ENCODE results near the gene LFNG. TPM values are rescaled to one million over a fixed set of nuclear protein-coding genes. Genes with fewer than 3 reads are reported as not detected.

Gene LFNG
- total and polyA plus RNA-seq, 7 donors: 1.3 to 3.0 (median 2.4) TPM

DNA sequence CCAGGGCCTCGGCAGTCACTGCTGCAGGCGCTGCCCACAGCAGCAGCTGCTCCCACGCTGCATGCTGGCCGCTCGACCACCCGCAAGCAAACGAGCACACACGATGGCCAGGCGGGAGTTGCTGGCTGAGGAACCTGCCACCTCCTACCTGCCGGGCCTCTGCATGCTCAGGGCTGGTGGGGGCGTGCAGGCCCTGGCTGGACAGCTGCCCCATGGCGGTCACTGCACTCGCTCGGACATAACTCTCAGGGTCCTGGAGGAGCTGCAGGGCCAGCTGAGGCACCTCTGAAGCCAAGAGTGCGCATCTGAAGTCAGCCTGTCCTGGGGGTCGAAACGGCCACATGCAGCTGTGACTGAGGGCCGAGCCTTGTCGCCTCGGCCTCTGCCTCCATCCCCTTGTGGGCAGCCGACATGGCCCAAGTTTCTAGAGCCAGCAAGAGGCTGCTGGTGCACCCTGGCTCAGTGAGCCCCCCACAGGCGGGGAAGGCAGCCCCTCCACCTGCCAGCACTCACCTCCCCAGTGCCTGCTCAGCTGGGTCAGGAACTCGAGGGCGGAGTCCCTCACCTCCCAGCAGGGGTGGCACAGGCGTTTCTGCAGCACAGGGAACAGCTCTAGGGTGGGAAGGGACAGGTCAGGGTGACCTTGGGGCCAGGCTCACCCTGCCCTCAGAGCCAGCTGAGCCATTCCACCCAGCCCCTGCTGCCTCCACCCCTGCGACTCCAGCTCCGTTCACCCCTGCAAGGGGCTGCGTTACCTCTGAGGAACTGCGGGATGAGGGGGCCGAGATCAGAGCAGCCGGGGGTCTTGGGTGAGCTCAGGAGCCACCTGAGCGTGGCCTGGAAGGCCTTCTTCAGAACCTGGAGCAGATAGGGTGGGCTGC, 19.7 kb downstream of the LFNG start:
- H3K36me3 ChIP-seq (ENCODE audit: insufficient read depth in 1 of 2, low read depth in 1 of 2): peaks cover 5 to 68% of the 10 kb centered on the region in 2 donors

GRCh38 chr7:2540133-2540532, 20.6 kb downstream of the LFNG start:
- 93 to 95% (median 94%) methylated on average over 7 of the region's 7 CpGs for WGBS, 3 donors
- DNase-seq: no peak
- ATAC-seq: no peak
- Histone ChIP-seq H3K4me3 (no peak overlapping the region), H3K27me3 (ENCODE audit: insufficient read depth in 3 of 3, low read length in 2 of 3) (no peaks in the 10 kb centered on the region), H3K36me3 (ENCODE audit: insufficient read depth in 1 of 2, low read depth in 1 of 2) (peaks cover 5 to 77% of the 10 kb centered on the region in 2 donors), H3K4me1 (no peaks in the 10 kb centered on the region), H3K9me3 (no peaks in the 10 kb centered on the region), H3K27ac (no peak overlapping the region)
- intact Hi-C loops (cut with DNase I): no loop called here
- TF ChIP-seq CTCF (IDR thresholded peaks at IDR 0.05): no peak

More for the DNA sequence above, 19.7 kb downstream of the LFNG start:
- Histone ChIP-seq H3K4me3 (no peak overlapping the region), H3K4me1 (no peaks in the 10 kb centered on the region), H3K27ac (no peak overlapping the region), H3K9me3 (no peaks in the 10 kb centered on the region), H3K27me3 (ENCODE audit: insufficient read depth in 3 of 3, low read length in 2 of 3) (no peaks in the 10 kb centered on the region)
- TF ChIP-seq CTCF (IDR thresholded peaks at IDR 0.05): no peak
- DNase-seq (peak in 1 of 2 donors; percentile 44), ATAC-seq (peak in 1 of 4 donors; percentile 5)
- intact Hi-C loops (cut with DNase I): no loop called here
- WGBS, 3 donors: 87 to 89% (median 88%) methylated on average over 29 to 32 of the region's 32 CpGs

DNA sequence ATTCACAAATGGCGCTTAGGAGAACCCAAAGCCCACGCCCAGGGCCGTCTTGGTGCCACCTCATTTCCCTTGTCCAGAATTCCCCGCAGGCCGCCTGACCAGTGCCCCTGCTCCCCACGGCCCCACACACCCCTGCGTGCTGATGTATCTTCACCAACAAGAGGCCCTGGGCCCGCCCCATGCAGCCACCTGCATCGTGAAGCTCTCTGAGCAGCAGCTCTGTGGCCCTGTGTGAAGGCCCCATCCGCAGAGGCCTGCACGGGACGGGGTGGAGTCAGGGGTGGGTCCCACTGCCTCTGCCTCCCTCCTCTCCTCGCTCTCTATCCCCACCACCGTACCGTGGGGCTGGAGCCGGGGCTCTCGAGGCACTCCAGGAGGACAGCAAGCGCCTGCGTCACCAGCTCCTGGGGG, 21.1 kb downstream of the LFNG start:
- no peak for TF ChIP-seq CTCF (IDR thresholded peaks at IDR 0.05)
- H3K4me1 ChIP-seq: no peaks in the 10 kb centered on the region
- no peaks in the 10 kb centered on the region for H3K9me3 ChIP-seq
- peaks cover 5 to 82% of the 10 kb centered on the region in 2 donors for H3K36me3 ChIP-seq (ENCODE audit: insufficient read depth in 1 of 2, low read depth in 1 of 2)
- no peak overlapping the region for H3K27ac ChIP-seq
- H3K4me3 ChIP-seq: no peak overlapping the region
- DNase-seq (peak in 1 of 2 donors; percentile 40), ATAC-seq (no peak)
- intact Hi-C loops (cut with DNase I): no loop called here
- 89 to 91% (median 90%) methylated on average over 18 to 19 of the region's 19 CpGs for WGBS, 3 donors
- no peaks in the 10 kb centered on the region for H3K27me3 ChIP-seq (ENCODE audit: insufficient read depth in 3 of 3, low read length in 2 of 3)

GRCh38 chr7:2541291-2542010, 21.9 kb downstream of the LFNG start:
- H3K27ac ChIP-seq: no peak overlapping the region
- DNase-seq (no peak), ATAC-seq (no peak)
- intact Hi-C loops (cut with DNase I): no loop called here
- H3K9me3 ChIP-seq: no peaks in the 10 kb centered on the region
- no peak overlapping the region for H3K4me3 ChIP-seq
- no peaks in the 10 kb centered on the region for H3K4me1 ChIP-seq
- 88 to 92% (median 90%) methylated on average over 40 of the region's 40 CpGs for WGBS, 3 donors
- TF ChIP-seq CTCF (IDR thresholded peaks at IDR 0.05): no peak
- peaks cover 5 to 90% of the 10 kb centered on the region in 2 donors for H3K36me3 ChIP-seq (ENCODE audit: insufficient read depth in 1 of 2, low read depth in 1 of 2)
- H3K27me3 ChIP-seq (ENCODE audit: insufficient read depth in 3 of 3, low read length in 2 of 3): no peaks in the 10 kb centered on the region

Measured in psoas muscle (tissue), 8 donors.